GM12891 (cell line): Measurements from ENCODE around the gene TRPV6.
A peak's percentile ranks its signal among the peaks of the same experiment; 100 is the strongest.

Experiments
- DNase-seq: peaks from one replicate; pipeline ENCODE4 v3.0.0; 2011; ENCODE audit warnings: low spot score; ENCODE audit not compliant: insufficient read length
- FAIRE-seq: peaks from 2 replicates; lab custom pipeline; 2011; peaks lifted over from hg19 to GRCh38; lab: Jason Lieb, UNC
- PAX5 ChIP-seq: IDR thresholded peaks from 2 replicates; pipeline ENCODE4 v1.6.1; 2011; ENCODE audit warnings: low read length, moderate library complexity, mild to moderate bottlenecking; ENCODE audit not compliant: insufficient read depth, severe bottlenecking
- POLR2A ChIP-seq: IDR thresholded peaks from 2 replicates; pipeline ENCODE4 v1.6.1; 2011; ENCODE audit warnings: low read depth, low read length, control low read depth
- POLR2AphosphoS5 ChIP-seq: IDR thresholded peaks from 2 replicates; pipeline ENCODE4 v1.6.1; 2011; ENCODE audit warnings: low read depth, low read length, control low read depth
- POU2F2 ChIP-seq: IDR thresholded peaks from 2 replicates; pipeline ENCODE4 v1.6.1; 2011; ENCODE audit warnings: low read depth, mild to moderate bottlenecking, control low read depth, low read length, moderate library complexity
- SPI1 ChIP-seq: IDR thresholded peaks from 2 replicates; pipeline ENCODE4 v1.6.1; 2011; ENCODE audit warnings: low read depth, low read length, control low read depth
- TAF1 ChIP-seq: IDR thresholded peaks from 2 replicates; pipeline ENCODE4 v1.6.1; 2011; ENCODE audit warnings: low read depth, low read length, control low read depth

TRPV6 gene

GRCh38 chr7:142857625-142858024 is 27.9 kb downstream of the TRPV6 start:
- FAIRE-seq (no peak), DNase-seq (no peak)
- TF ChIP-seq PAX5: no peak

GRCh38 chr7:142856565-142857245 is 28.8 kb downstream of the TRPV6 start:
- TF ChIP-seq TAF1: no peak
- TF ChIP-seq POLR2A: no peak
- no peak for TF ChIP-seq POU2F2
- TF ChIP-seq SPI1: no peak
- TF ChIP-seq PAX5: no peak
- no peak for TF ChIP-seq POLR2AphosphoS5
- no peak for DNase-seq

GRCh38 chr7:142855756-142856564 is 29.6 kb downstream of the TRPV6 start:
- TF ChIP-seq TAF1 (no peak), POLR2A (no peak), PAX5 (no peak), SPI1 (no peak), POU2F2 (no peak), POLR2AphosphoS5 (no peak)
- FAIRE-seq: no peak
- no peak for DNase-seq

More at GRCh38 chr7:142856565-142857245, 28.8 kb downstream of the TRPV6 start:
- no peak for FAIRE-seq

- FAIRE-seq (no peak), DNase-seq (no peak)
- TF ChIP-seq POLR2A (no peak), SPI1 (no peak), POLR2AphosphoS5 (no peak), POU2F2 (no peak), TAF1 (no peak), PAX5 (no peak)
Observed at GRCh38 chr7:142855114-142855743, 30.3 kb downstream of the TRPV6 start.

- no peak for DNase-seq
- TF ChIP-seq PAX5 (no peak), POLR2AphosphoS5 (no peak), TAF1 (no peak), POLR2A (no peak), SPI1 (no peak), POU2F2 (no peak)
- peak; percentile 85 for FAIRE-seq
Observed at GRCh38 chr7:142854372-142855113, 31.0 kb downstream of the TRPV6 start, which contains the start of gene EPHB6. Gene EPHB6, plus strand, starts transcription at chr7:142855076. Its CDS starts 8,152 bp downstream, at chr7:142863228.

GRCh38 chr7:142853739-142854371 is 31.7 kb downstream of the TRPV6 start:
- peak; percentile 77 for DNase-seq
- FAIRE-seq: peak; percentile 85
- TF ChIP-seq POU2F2 (no peak), SPI1 (peak; percentile 89)

- no peak for TF ChIP-seq PAX5
- DNase-seq: no peak
- FAIRE-seq: no peak
Observed at GRCh38 chr7:142851919-142852318, 33.6 kb downstream of the TRPV6 start.

GRCh38 chr7:142851269-142851668 is 34.3 kb downstream of the TRPV6 start:
- no peak for DNase-seq
- peak; percentile 65 for FAIRE-seq
- TF ChIP-seq SPI1 (no peak), POU2F2 (no peak), TAF1 (no peak), POLR2A (no peak), POLR2AphosphoS5 (no peak), PAX5 (no peak)

- no peak for TF ChIP-seq POLR2AphosphoS5
- no peak for TF ChIP-seq SPI1
- TF ChIP-seq TAF1: no peak
- no peak for TF ChIP-seq POLR2A
- no peak for TF ChIP-seq PAX5
- TF ChIP-seq POU2F2: no peak
- no peak for DNase-seq
- no peak for FAIRE-seq
Observed at GRCh38 chr7:142847353-142847752, 38.2 kb downstream of the TRPV6 start.
